ENCODE data around the gene COMMD4. TPM values are rescaled to one million over a fixed set of nuclear protein-coding genes. Genes with fewer than 3 reads are reported as not detected.
A peak's percentile ranks its signal among the peaks of the same experiment; 100 is the strongest.

Gene COMMD4
- total RNA-seq, 1 donor from 2014 or later: 36.4 TPM

DNA sequence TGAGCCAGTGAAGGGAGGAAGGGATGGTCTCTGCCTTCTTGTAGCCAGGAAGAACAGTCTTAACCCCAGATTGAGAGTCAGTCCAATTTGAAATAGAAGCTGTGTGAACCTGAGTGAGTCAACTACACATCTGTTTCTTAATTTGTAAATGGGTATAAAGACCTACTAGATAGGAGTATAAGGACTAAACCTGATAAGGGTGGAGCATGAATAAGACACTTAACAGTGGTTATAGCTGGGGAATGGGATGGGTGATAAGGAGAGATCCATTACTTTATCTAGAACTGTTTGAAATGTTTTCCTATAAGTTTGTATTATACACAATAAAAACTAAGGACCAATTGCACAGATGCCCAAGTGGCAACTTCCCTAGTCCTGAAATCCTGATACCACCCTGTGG is 31.1 kb downstream of the COMMD4 start:
- Histone ChIP-seq H3K9me3 (ENCODE audit: low read depth) (no peaks in the 10 kb centered on the region), H3K79me2 (ENCODE audit: low read depth) (peaks cover 14% of the 10 kb centered on the region), H3F3A (ENCODE audit: low read depth) (peaks cover 34% of the 10 kb centered on the region), H4K20me1 (ENCODE audit: low read depth) (peaks cover 22% of the 10 kb centered on the region), H3K9ac (no peak overlapping the region), H3K36me3 (peaks cover 15% of the 10 kb centered on the region), H3K4me3 (no peak overlapping the region), H3K4me2 (peak overlapping the region; percentile 87), H3K4me1 (peaks cover 9% of the 10 kb centered on the region), H3K27ac (no peak overlapping the region), H3K27me3 (no peaks in the 10 kb centered on the region), H2AFZ (replicated peaks) (no peak overlapping the region)
- TF ChIP-seq CTCF (IDR thresholded peaks at IDR 0.05): no peak
- Mint-ChIP-seq H3K27me3 (ENCODE audit: insufficient read depth, low read depth) (no peaks in the 10 kb centered on the region), H3K4me1 (peaks cover 15% of the 10 kb centered on the region), H3K36me3 (peaks cover 5% of the 10 kb centered on the region), H3K4me3 (peak overlapping the region; percentile 89), H3K9me3 (no peaks in the 10 kb centered on the region), H3K27ac (no peak overlapping the region)
- no peak for DNase-seq (ENCODE audit: low spot score)

DNA sequence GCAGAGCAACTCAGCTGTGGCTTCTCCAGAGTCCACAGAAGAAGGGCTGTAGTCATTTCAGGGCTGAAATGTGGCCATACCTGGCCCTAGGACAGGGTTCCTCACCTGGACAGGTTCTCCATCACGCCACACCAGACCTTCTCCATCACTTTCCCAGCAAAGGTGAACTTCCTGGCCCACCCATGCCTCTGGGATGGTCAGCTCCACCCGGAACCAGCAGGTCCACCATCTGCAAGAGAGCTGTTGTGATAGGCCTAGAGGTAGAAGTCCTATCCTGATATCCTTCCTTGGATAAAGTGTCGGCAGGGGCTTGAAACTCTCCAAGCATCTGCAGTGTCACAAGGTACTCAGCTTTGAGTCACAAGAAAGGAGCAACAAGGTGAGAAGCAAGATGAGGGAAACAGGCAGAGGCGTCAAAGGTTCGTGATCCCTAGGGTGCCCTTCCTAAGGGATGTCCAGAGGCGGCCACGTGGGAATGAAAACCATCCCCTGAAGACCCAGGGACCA is 31.6 kb downstream of the COMMD4 start:
- Histone ChIP-seq H3K27me3 (no peaks in the 10 kb centered on the region), H3K9ac (no peak overlapping the region), H3F3A (ENCODE audit: low read depth) (peaks cover 34% of the 10 kb centered on the region), H4K20me1 (ENCODE audit: low read depth) (peaks cover 22% of the 10 kb centered on the region), H3K79me2 (ENCODE audit: low read depth) (peaks cover 14% of the 10 kb centered on the region), H3K4me3 (peak overlapping the region; percentile 63), H3K4me2 (peak overlapping the region; percentile 87), H3K36me3 (peaks cover 15% of the 10 kb centered on the region), H3K4me1 (peaks cover 9% of the 10 kb centered on the region), H2AFZ (replicated peaks) (no peak overlapping the region), H3K27ac (no peak overlapping the region), H3K9me3 (ENCODE audit: low read depth) (no peaks in the 10 kb centered on the region)
- Mint-ChIP-seq H3K36me3 (peaks cover 5% of the 10 kb centered on the region), H3K4me1 (peaks cover 15% of the 10 kb centered on the region), H3K9me3 (no peaks in the 10 kb centered on the region), H3K27ac (no peak overlapping the region), H3K4me3 (peak overlapping the region; percentile 89), H3K27me3 (ENCODE audit: insufficient read depth, low read depth) (no peaks in the 10 kb centered on the region)
- DNase-seq (ENCODE audit: low spot score): no peak
- TF ChIP-seq EZH2phosphoT487 (IDR thresholded peaks at IDR 0.05) (no peak), CTCF (IDR thresholded peaks at IDR 0.05) (no peak), EZH2 (IDR thresholded peaks at IDR 0.05) (no peak)

DNA sequence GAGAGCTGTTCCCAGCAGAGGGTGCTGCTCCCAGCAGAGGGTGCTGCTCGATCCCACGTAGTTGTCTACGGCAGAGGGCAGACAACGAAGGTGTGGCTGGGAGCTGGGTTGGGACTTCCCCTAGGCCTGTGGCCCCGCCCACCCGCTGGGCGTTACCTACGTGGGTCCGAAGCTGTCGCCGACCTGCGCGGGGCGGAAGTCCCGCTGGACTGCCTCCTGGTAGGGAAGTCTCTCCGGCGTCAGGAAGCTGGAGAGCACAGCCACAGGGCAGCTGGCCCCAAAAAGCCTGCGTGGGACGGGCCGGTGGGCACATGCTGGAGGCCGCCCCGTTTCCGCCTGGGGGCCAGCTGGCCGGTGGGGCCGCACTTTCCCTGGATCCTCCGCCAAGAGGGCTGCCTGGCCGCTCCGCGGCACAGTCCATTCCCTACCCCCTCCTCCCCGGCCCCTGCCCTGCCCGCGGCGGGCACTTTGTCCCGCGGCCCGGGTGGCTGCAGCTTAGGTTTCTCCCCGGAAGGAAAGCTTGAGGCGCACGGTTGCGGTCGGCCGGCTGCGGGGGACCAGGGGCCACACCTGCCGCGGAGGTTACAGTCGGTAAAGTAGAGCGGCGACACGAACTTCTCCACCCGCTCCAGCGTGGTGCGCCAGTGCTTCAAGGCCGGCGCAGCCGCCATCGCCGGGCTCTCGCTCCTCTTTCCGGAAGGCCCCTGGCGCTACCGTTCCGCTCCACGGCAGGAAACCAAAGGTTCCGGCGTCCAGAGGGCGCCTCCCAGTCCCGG is 32.2 kb downstream of the COMMD4 start, which contains the start of gene MAN2C1:
MAN2C1 (minus strand) TSS at position 695 of the 776 bp plus-strand sequence; CDS start at position 671, 24 bp downstream.
- Mint-ChIP-seq H3K4me3 (peak within 1 kb of the TSS; percentile 89), H3K36me3 (peaks cover 6% of the 10 kb centered on the region), H3K9me3 (no peaks in the 10 kb centered on the region), H3K27ac (peak within 1 kb of the TSS; percentile 83), H3K27me3 (ENCODE audit: insufficient read depth, low read depth) (no peaks in the 10 kb centered on the region), H3K4me1 (peaks cover 15% of the 10 kb centered on the region)
- peak within 1 kb of the TSS; percentile 66 for H3K27ac ChIP-seq
- H4K20me1 ChIP-seq (ENCODE audit: low read depth): peaks cover 22% of the 10 kb centered on the region
- peak; percentile 97 for DNase-seq (ENCODE audit: low spot score)
- peak within 1 kb of the TSS; percentile 63 for H3K4me3 ChIP-seq
- peak within 1 kb of the TSS; percentile 66 for H2AFZ ChIP-seq (replicated peaks)
- peaks cover 34% of the 10 kb centered on the region for H3F3A ChIP-seq (ENCODE audit: low read depth)
- no peaks in the 10 kb centered on the region for H3K9me3 ChIP-seq (ENCODE audit: low read depth)
- H3K4me2 ChIP-seq: peak within 1 kb of the TSS; percentile 87
- peaks cover 15% of the 10 kb centered on the region for H3K36me3 ChIP-seq
- H3K4me1 ChIP-seq: peaks cover 9% of the 10 kb centered on the region
- H3K27me3 ChIP-seq: no peaks in the 10 kb centered on the region
- peak within 1 kb of the TSS; percentile 52 for H3K9ac ChIP-seq
- TF ChIP-seq EZH2 (IDR thresholded peaks at IDR 0.05) (no peak), CTCF (IDR thresholded peaks at IDR 0.05) (peak; percentile 69), EZH2phosphoT487 (IDR thresholded peaks at IDR 0.05) (no peak)
- peaks cover 14% of the 10 kb centered on the region for H3K79me2 ChIP-seq (ENCODE audit: low read depth)

Data from neural progenitor cell (in vitro differentiated cells).